PC-3 (cell line): ENCODE results near the gene CR1. TPM values are rescaled to one million over a fixed set of nuclear protein-coding genes. Genes with fewer than 3 reads are reported as not detected.
"Not testable (repeated sequence)": the region's sequence is repeated elsewhere in the genome, so short reads cannot be mapped to it uniquely, and the experiment has no call there.

Experiments used
- ATAC-seq: fragments of 200-7000 bp; cut with Tn5 transposase; 2 replicates; pipeline ENCODE4 v1.9.1; 2020; ENCODE audit warnings: mild to moderate bottlenecking, moderate library complexity
- BruUV-seq: library from RNA; stranded (reverse); fragments of 400-500 nt; replicated peaks from 2 replicates; lab custom pipeline; 2021; lab: Mats Ljungman, UMichigan
- CTCF ChIA-PET: fragments of 300-600 bp; sonication (Branson Sonifier 250); formaldehyde crosslinking; loops from one replicate; lab custom pipeline; 2022; ENCODE audit warnings: antibody characterized with exemption; lab: Charles Lee
- POLR2A ChIA-PET: fragments of 300-600 bp; sonication (Branson Sonifier 250); formaldehyde crosslinking; loops from one replicate; lab custom pipeline; 2022; ENCODE audit warnings: antibody characterized with exemption; ENCODE audit not compliant: unreplicated experiment; lab: Charles Lee
- DNase-seq: peaks from one replicate; pipeline ENCODE4 v3.0.0-alpha.2; 2015
- H2AFZ ChIP-seq: fragments of 300-600 bp; sonication (generic); 2 replicates; pipeline ENCODE4 v1.6.0; 2016; ENCODE audit warnings: antibody characterized with exemption, low read length
- H3F3A ChIP-seq: fragments of 300-600 bp; sonication (generic); one replicate; pipeline ENCODE4 v1.6.0; 2017; ENCODE audit warnings: antibody characterized with exemption, low read length, control low read depth, mild to moderate bottlenecking; ENCODE audit not compliant: unreplicated experiment
- H3K27ac ChIP-seq: fragments of 300-600 bp; sonication (generic); 2 replicates; pipeline ENCODE4 v1.5.1; 2016; ENCODE audit warnings: mild to moderate bottlenecking, low read length
- H3K27me3 ChIP-seq: fragments of 300-600 bp; sonication (generic); 2 replicates; pipeline ENCODE4 v1.6.1; 2016; ENCODE audit warnings: low read length, mixed read lengths
- H3K36me3 ChIP-seq: fragments of 300-600 bp; sonication (generic); 2 replicates; pipeline ENCODE4 v1.6.1; 2016; ENCODE audit warnings: low read depth, mixed run types, low read length, mixed read lengths
- H3K4me1 ChIP-seq: fragments of 300-600 bp; sonication (generic); 2 replicates; pipeline ENCODE4 v1.5.1; 2016; ENCODE audit warnings: low read length; ENCODE audit not compliant: insufficient read depth
- H3K4me2 ChIP-seq: fragments of 300-600 bp; sonication (generic); 2 replicates; pipeline ENCODE4 v1.6.0; 2016; ENCODE audit warnings: low read length
- H3K4me3 ChIP-seq: fragments of 300-600 bp; sonication (generic); 2 replicates; pipeline ENCODE4 v1.5.1; 2016; ENCODE audit warnings: mild to moderate bottlenecking, low read length, mixed read lengths
- H3K79me2 ChIP-seq: fragments of 300-600 bp; sonication (generic); 2 replicates; pipeline ENCODE4 v1.6.1; 2017; ENCODE audit warnings: low read length, mixed read lengths
- H3K9ac ChIP-seq: fragments of 300-600 bp; sonication (generic); 2 replicates; pipeline ENCODE4 v1.6.0; 2016; ENCODE audit warnings: mild to moderate bottlenecking, low read length
- H3K9me2 ChIP-seq: fragments of 300-600 bp; sonication (generic); replicated peaks from 2 replicates; pipeline ENCODE4 v1.6.1; 2016; ENCODE audit warnings: mixed run types, low read length, mixed read lengths
- H3K9me3 ChIP-seq: fragments of 300-600 bp; sonication (generic); 2 replicates; pipeline ENCODE4 v1.6.1; 2016; ENCODE audit warnings: low read length, mixed read lengths
- H4K20me1 ChIP-seq: fragments of 300-600 bp; sonication (generic); 2 replicates; pipeline ENCODE4 v1.6.1; 2016; ENCODE audit warnings: low read length, mixed read lengths
- CTCF ChIP-seq: fragments of 300-600 bp; sonication (generic); conservative IDR thresholded peaks from 2 replicates; pipeline ENCODE4 v1.5.1; 2017; ENCODE audit warnings: antibody characterized with exemption, low read depth, mild to moderate bottlenecking, low read length
- EZH2 ChIP-seq: fragments of 300-600 bp; sonication (generic); IDR thresholded peaks from one replicate; pipeline ENCODE4 v1.6.1; 2017; ENCODE audit warnings: antibody characterized with exemption, mild to moderate bottlenecking, low read length; ENCODE audit not compliant: unreplicated experiment
- EZH2phosphoT487 ChIP-seq: fragments of 300-600 bp; sonication (generic); IDR thresholded peaks from 2 replicates; pipeline ENCODE4 v1.6.1; 2018; ENCODE audit warnings: mild to moderate bottlenecking, antibody characterized with exemption, low read length, borderline replicate concordance
- intact Hi-C: fragments of 100-400 bp; cut with micrococcal nuclease; formaldehyde crosslinking; loops from 2 replicates; pipeline ENCODE4 v1.9.0; 2023
- total RNA-seq: library from RNA; depleted of rRNA; stranded (reverse); fragments of >200 nt; gene quantifications from 2 replicates; pipeline ENCODE4 v1.2.3, GENCODE V29; 2014

CR1 gene
- total RNA-seq, 1 experiment from 2014 or later: not detected

- Histone ChIP-seq H4K20me1 (no peaks in the 10 kb centered on the region), H3K9me2 (no peaks in the 10 kb centered on the region), H3F3A (no peaks in the 10 kb centered on the region), H3K9me3 (no peaks in the 10 kb centered on the region), H3K9ac (no peak overlapping the region), H3K4me1 (no peaks in the 10 kb centered on the region), H3K4me2 (no peak overlapping the region), H3K36me3 (no peaks in the 10 kb centered on the region), H2AFZ (no peak overlapping the region), H3K4me3 (no peak overlapping the region), H3K27ac (no peak overlapping the region), H3K27me3 (peaks cover 73% of the 10 kb centered on the region), H3K79me2 (no peaks in the 10 kb centered on the region)
- no peak for DNase-seq
- BruUV-seq: no TSS peak
- ChIA-PET CTCF (no interaction called here), POLR2A (no interaction called here)
- no peak for ATAC-seq
- TF ChIP-seq EZH2phosphoT487: no peak
- TF ChIP-seq CTCF: no peak
- no peak for TF ChIP-seq EZH2
- intact Hi-C loops: no loop called here
Measured at GRCh38 chr1:207612762-207613161, 116.8 kb downstream of the CR1 start.

- BruUV-seq: no TSS peak
- DNase-seq (peak; percentile 81), ATAC-seq (peak; percentile 97)
- H3K9ac ChIP-seq: no peak overlapping the region
- ChIA-PET POLR2A (interaction anchor here (0.7 kb wide), 1 partner anchor 1437 kb away, joined by 4 read pairs; no protein-coding TSS in a partner anchor), CTCF (interaction anchor here (0.5 to 1.9 kb wide), 10 partner anchors 9 to 1756 kb away, joined by 3 to 11 read pairs (median 4); no protein-coding TSS in a partner anchor)
- no peak overlapping the region for H3K4me3 ChIP-seq
- H3K4me2 ChIP-seq: no peak overlapping the region
- peaks cover 36% of the 10 kb centered on the region for H3K27me3 ChIP-seq
- H3K9me3 ChIP-seq: no peaks in the 10 kb centered on the region
- H3K79me2 ChIP-seq: no peaks in the 10 kb centered on the region
- intact Hi-C loops: loop anchor here (1.0 kb wide), 1 partner anchor 41 kb away; no protein-coding TSS in a partner anchor
- H3K36me3 ChIP-seq: no peaks in the 10 kb centered on the region
- no peak overlapping the region for H2AFZ ChIP-seq
- no peaks in the 10 kb centered on the region for H3K9me2 ChIP-seq
- no peaks in the 10 kb centered on the region for H3F3A ChIP-seq
- H3K27ac ChIP-seq: no peak overlapping the region
- TF ChIP-seq EZH2phosphoT487 (no peak), CTCF (peak; percentile 96)
- H3K4me1 ChIP-seq: no peaks in the 10 kb centered on the region
- H4K20me1 ChIP-seq: no peaks in the 10 kb centered on the region
Measured at GRCh38 chr1:207619871-207620542, 124.0 kb downstream of the CR1 start.

GRCh38 chr1:207620543-207620893 lies 124.6 kb downstream of the CR1 start:
- no peaks in the 10 kb centered on the region for H4K20me1 ChIP-seq
- H3K9me3 ChIP-seq: no peaks in the 10 kb centered on the region
- ATAC-seq: no peak
- intact Hi-C loops: loop anchor here (1.0 kb wide), 1 partner anchor 41 kb away; no protein-coding TSS in a partner anchor
- no peak overlapping the region for H3K9ac ChIP-seq
- H2AFZ ChIP-seq: no peak overlapping the region
- H3K4me3 ChIP-seq: no peak overlapping the region
- POLR2A ChIA-PET: interaction anchor here (0.7 kb wide), 1 partner anchor 1438 kb away, joined by 4 read pairs; no protein-coding TSS in a partner anchor
- no peak for TF ChIP-seq EZH2phosphoT487
- TF ChIP-seq EZH2: no peak
- no peak; the same call in 1 of the 2 replicates for TF ChIP-seq CTCF
- H3K27me3 ChIP-seq: peaks cover 35% of the 10 kb centered on the region
- H3K79me2 ChIP-seq: no peaks in the 10 kb centered on the region
- DNase-seq: no peak
- H3K4me2 ChIP-seq: no peak overlapping the region
- no peaks in the 10 kb centered on the region for H3K9me2 ChIP-seq
- no peaks in the 10 kb centered on the region for H3K4me1 ChIP-seq
- H3K36me3 ChIP-seq: no peaks in the 10 kb centered on the region
- no TSS peak for BruUV-seq
- CTCF ChIA-PET: interaction anchor here (0.6 to 1.9 kb wide), 8 partner anchors 9 to 176 kb away, joined by 3 to 11 read pairs (median 4); no protein-coding TSS in a partner anchor
- no peaks in the 10 kb centered on the region for H3F3A ChIP-seq
- H3K27ac ChIP-seq: no peak overlapping the region

- H3K4me3 ChIP-seq, ATAC-seq, CTCF ChIA-PET: not testable (repeated sequence)
Measured at GRCh38 chr1:207625504-207626071, 129.6 kb downstream of the CR1 start.

More at GRCh38 chr1:207625504-207626071, 129.6 kb downstream of the CR1 start:
- H2AFZ ChIP-seq: peak overlapping the region; percentile 25
- DNase-seq, H3K27ac ChIP-seq, H3K9me2 ChIP-seq, H3K4me1 ChIP-seq, POLR2A ChIA-PET, BruUV-seq, H3F3A ChIP-seq, H3K79me2 ChIP-seq, H3K36me3 ChIP-seq, H4K20me1 ChIP-seq, intact Hi-C loops, H3K9ac ChIP-seq, H3K9me3 ChIP-seq: not testable (repeated sequence)
- H3K27me3 ChIP-seq: peaks cover 16% of the 10 kb centered on the region; the same call in 1 of the 2 replicates
- H3K4me2 ChIP-seq: 0 out of 2 replicates have a peak overlapping the region, but pooled peaks have one; percentile 0
